Left colon (tissue), 2 donors: ENCODE data around the gene NR1I2. TPM values are rescaled to one million over a fixed set of nuclear protein-coding genes. Genes with fewer than 3 reads are reported as not detected.

Source experiments
- ATAC-seq: fragments of 200-7000 bp; cut with Tn5 transposase; one replicate; pipeline ENCODE4 v1.9.1; 2020; ENCODE audit warnings: mild to moderate bottlenecking, moderate library complexity
- DNase-seq, 2 donors: peaks; one replicate each; pipeline ENCODE4 v3.0.0-alpha.2; 2020
- intact Hi-C, 2 donors: fragments of 100-400 bp; cut with DNase I in 1 of 2; cut with micrococcal nuclease in 1 of 2; formaldehyde crosslinking; loops; one replicate each; pipeline versions ENCODE4 v1.11.2 to v1.14.0; 2022; cut with DNase I, micrococcal nuclease
- total RNA-seq, 2 donors: library from RNA; stranded (reverse); fragmentation: NEBNext Ultra II Directional; extraction: Animal tissue kit (Norgen Biotek cat#: 25700); gene quantifications; one replicate each; pipeline ENCODE4 v1.2.1, GENCODE V29; 2021
- donor health status: DM: no; HTN: no; CAD: no.
- donor health status: DM: yes; HTN: yes; CAD: no.

The NR1I2 gene
- total RNA-seq, 2 donors from 2014 or later, result 71.2 to 90.8 TPM

GRCh38 chr3:119862616-119863015 is 80.7 kb downstream of the NR1I2 start:
- intact Hi-C loops, result no loop called here
- DNase-seq (no peak), ATAC-seq (no peak)

GRCh38 chr3:119864476-119864875 is 82.6 kb downstream of the NR1I2 start:
- no peak for ATAC-seq
- intact Hi-C loops, result no loop called here
- DNase-seq, result no peak

Other genes with a start within 250 kb of the NR1I2 start
- under 1 TPM; 0.40 to 0.98 TPM for gene CD80, start 222.5 kb upstream of the NR1I2 start, total RNA-seq
- gene ADPRH, start 202.6 kb upstream of the NR1I2 start, total RNA-seq, result 1 to 10 TPM; 2.3 to 2.9 TPM
- 1 to 10 TPM; 1.3 to 1.9 TPM for gene PLA1A, start 184.2 kb upstream of the NR1I2 start, total RNA-seq
- gene POPDC2, start 121.5 kb upstream of the NR1I2 start, total RNA-seq, result 10 to 100 TPM in 1 of 2 donors, 1 to 10 TPM in 1; 1.1 to 13.9 TPM
- 10 to 100 TPM; 46.0 to 56.8 TPM for gene COX17, start 104.7 kb upstream of the NR1I2 start, total RNA-seq
- 1 to 10 TPM in 1 of 2 donors, under 1 TPM in 1; 0.52 to 1.3 TPM for gene CFAP91, start 79.1 kb upstream of the NR1I2 start, total RNA-seq